H1 (cell line): ENCODE data around the gene PDCD7. TPM values are rescaled to one million over a fixed set of nuclear protein-coding genes. Genes with fewer than 3 reads are reported as not detected.

ENCODE experiments used
- CHD1 ChIP-seq: IDR thresholded peaks from 2 replicates; pipeline ENCODE4 v1.6.1; 2012; ENCODE audit warnings: low read depth, low read length, improper control_type of control experiment
- CREB1 ChIP-seq: IDR thresholded peaks from 2 replicates; pipeline ENCODE4 v1.6.1; 2012; ENCODE audit warnings: inconsistent platforms
- KDM5A ChIP-seq: fragments of 200-600 bp; IDR thresholded peaks from 2 replicates; pipeline ENCODE4 v1.7.1; 2012; ENCODE audit warnings: mild to moderate bottlenecking, low read length, inconsistent platforms, mixed read lengths
- NANOG ChIP-seq: IDR thresholded peaks from 2 replicates; pipeline ENCODE4 v1.6.1; 2011; ENCODE audit warnings: low read length, low read depth, mild to moderate bottlenecking, inconsistent platforms; ENCODE audit not compliant: insufficient read depth, poor library complexity, severe bottlenecking
- RFX5 ChIP-seq: IDR thresholded peaks from 2 replicates; pipeline ENCODE4 v1.6.1; 2011; ENCODE audit warnings: low read depth, low read length, improper control_type of control experiment, borderline replicate concordance
- SAP30 ChIP-seq: fragments of 300-600 bp; sonication (generic); IDR thresholded peaks from 2 replicates; pipeline ENCODE4 v1.7.1; 2012; ENCODE audit warnings: low read length, moderate library complexity, mild to moderate bottlenecking, inconsistent platforms; ENCODE audit not compliant: insufficient read depth, insufficient replicate concordance
- polyA plus RNA-seq, 7 experiments: library from polyadenylated mRNA; depleted of rRNA in 3 of 7; stranded (reverse) in 5 of 7; unstranded in 2 of 7; fragments of >200 nt in 5 of 7; fragments of 200-250 nt in 2 of 7; gene quantifications; 1 replicate in 5 of 7; 2 replicates in 1 of 7; 4 replicates in 1 of 7; pipeline versions ENCODE4 v1.2.1 to v1.2.3, GENCODE V29; 2011 to 2013; ENCODE audit warnings: missing spikeins in 2 of 7, mixed read lengths in 2 of 7
- total RNA-seq: library from RNA; stranded (reverse); fragmentation: NEBNext Ultra II Directional; extraction: Animal tissue kit (Norgen Biotek cat#: 25700); gene quantifications from 2 replicates; pipeline ENCODE4 v1.2.1, GENCODE V29; 2021

Gene PDCD7
- total and polyA plus RNA-seq, 2 of the 8 experiments (the other 6 are each of a cell fraction or from before 2014, with no cell fraction given): 11.5 to 25.6 TPM

DNA sequence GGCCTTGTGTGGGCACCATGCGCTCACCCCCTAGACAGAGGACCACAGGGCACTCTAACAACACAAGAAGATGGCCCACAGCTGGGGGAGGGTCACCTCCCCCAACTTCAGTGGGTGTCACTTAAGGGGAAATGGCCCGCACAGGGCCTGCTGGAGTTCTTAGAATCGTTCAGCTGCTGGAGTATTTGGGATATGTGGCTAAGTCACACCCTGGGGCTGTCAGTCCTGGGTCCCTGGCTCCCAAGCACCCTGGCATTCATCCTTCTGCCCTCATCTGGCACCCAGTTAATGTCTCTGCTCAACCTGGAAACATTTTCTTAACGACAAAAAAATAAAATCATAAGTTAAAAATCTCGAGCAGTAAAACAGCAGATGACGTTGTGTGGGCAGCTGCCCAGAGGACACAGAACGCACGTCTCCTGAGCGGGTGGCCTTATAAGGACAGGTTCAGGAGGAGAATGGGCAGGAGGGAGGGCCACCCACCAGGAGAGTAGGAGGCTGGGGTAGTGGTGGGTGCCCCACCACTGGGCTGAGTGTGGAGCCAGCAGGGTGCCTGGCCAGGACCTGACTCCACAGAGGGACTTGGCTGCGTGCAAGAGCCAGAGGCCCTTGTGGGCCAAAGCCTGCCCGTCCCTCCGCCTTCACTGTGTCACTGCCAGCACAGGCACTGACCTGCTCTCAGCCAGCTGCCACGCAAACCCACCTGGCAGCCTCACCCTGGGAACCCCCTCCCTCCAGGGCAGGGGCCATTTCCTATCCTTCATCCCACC is 45.5 kb downstream of the PDCD7 start (continued):
- TF ChIP-seq SAP30: no peak
- TF ChIP-seq CHD1: no peak
- TF ChIP-seq NANOG: no peak
- TF ChIP-seq RFX5: no peak
- TF ChIP-seq CREB1: no peak
- no peak for TF ChIP-seq KDM5A
- TF ChIP-seq, all 59 proteins: peak for 0
